Right lobe of liver (tissue), 4 donors: Measurements from ENCODE around the gene SUZ12.
"Not testable (repeated sequence)": the region's sequence is repeated elsewhere in the genome, so short reads cannot be mapped to it uniquely, and the experiment has no call there.

Experiments
- CTCF ChIP-seq, 4 donors: fragments of 200-600 bp in 3 of 4; fragments of 450-650 bp in 1 of 4; IDR thresholded peaks; one replicate each; pipeline versions ENCODE4 v1.5.1 to v1.8.0; 2016 to 2022; ENCODE audit warnings: antibody characterized with exemption in 4 of 4, mild to moderate bottlenecking in 2 of 4
- POLR2A ChIP-seq: fragments of 450-650 bp; IDR thresholded peaks from one replicate; pipeline ENCODE4 v1.6.1; 2017; ENCODE audit warnings: antibody characterized with exemption, mild to moderate bottlenecking
- donor health status: DM: no; HTN: no; CAD: no.
- donor health status: DM: no; HTN: no; CAD: no.
- donor health status: DM: no; HTN: yes; CAD: no.

- TF ChIP-seq POLR2A; CTCF (IDR thresholded peaks at IDR 0.05): not testable (repeated sequence)
These were observed 5.6 kb downstream of the SUZ12 start for GRCh38 chr17:31942396-31942795.
